Suprapubic skin (tissue), 3 donors: ENCODE results near the gene ZNF593.

ENCODE experiments used
- CTCF ChIP-seq, 2 donors: fragments of 200-600 bp in 1 of 2; fragments of 450-650 bp in 1 of 2; sonication (generic) in 1 of 2; IDR thresholded peaks; one replicate each; pipeline ENCODE4 v1.5.1; 2016 to 2019; ENCODE audit warnings: antibody characterized with exemption in 2 of 2, mild to moderate bottlenecking in 1 of 2, moderate library complexity in 1 of 2
- EP300 ChIP-seq: sonication (generic); formaldehyde crosslinking; IDR thresholded peaks from one replicate; pipeline ENCODE4 v1.6.1; 2017; ENCODE audit warnings: antibody characterized with exemption
- POLR2A ChIP-seq, 2 donors: fragments of 450-650 bp; IDR thresholded peaks; one replicate each; pipeline ENCODE4 v1.6.1; 2017; ENCODE audit warnings: antibody characterized with exemption in 2 of 2, mild to moderate bottlenecking in 2 of 2, moderate library complexity in 2 of 2

GRCh38 chr1:26191739-26192138 is 22.0 kb downstream of the ZNF593 start:
- no peak for TF ChIP-seq CTCF (IDR thresholded peaks at IDR 0.05)
- TF ChIP-seq EP300, result no peak
- no peak for TF ChIP-seq POLR2A (IDR thresholded peaks at IDR 0.05)
